ENCODE measurements around the gene TRPV3. TPM values are rescaled to one million over a fixed set of nuclear protein-coding genes. Genes with fewer than 3 reads are reported as not detected.
"Not testable (repeated sequence)": the region's sequence is repeated elsewhere in the genome, so short reads cannot be mapped to it uniquely, and the experiment has no call there.

The TRPV3 gene
- total and polyA plus RNA-seq, 4 experiments from 2014 or later: 0.06 to 0.14 TPM; not detected in 2

DNA sequence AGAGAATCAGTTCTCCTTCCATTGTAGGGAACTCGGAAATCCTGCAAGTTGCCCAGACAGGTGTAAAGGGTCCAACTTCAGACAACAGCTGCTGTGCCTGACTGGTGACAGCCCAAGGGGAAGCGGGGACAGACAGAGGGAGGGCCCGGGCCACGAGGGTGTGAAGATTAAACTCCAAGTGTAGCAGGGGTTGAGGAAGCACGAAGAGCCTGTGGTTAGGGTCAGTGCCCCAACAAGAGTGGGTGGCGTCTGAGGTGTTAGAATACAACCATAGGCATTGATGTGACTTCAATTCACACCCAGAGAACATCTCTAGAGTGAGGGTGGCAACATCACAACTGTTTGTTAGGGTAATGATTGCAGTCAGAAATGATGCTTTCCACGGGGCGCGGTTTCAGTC lies 42.7 kb downstream of the TRPV3 start:
- POLR2A ChIA-PET (ENCODE audit: partially characterized antibody): no interaction called here
- Mint-ChIP-seq H3K4me3 (no peak overlapping the region), H3K9me3 (peaks cover 0 to 2% (median 0%) of the 10 kb centered on the region in 8 donors), H3K36me3 (no peaks in the 10 kb centered on the region), H3K27ac (no peak overlapping the region), H3K4me1 (no peaks in the 10 kb centered on the region), H3K27me3 (peaks cover 1 to 2% of the 10 kb centered on the region in 2 donors)
- Histone ChIP-seq H3K27ac (ENCODE audit: low read depth, low read length) (no peak overlapping the region), H3K27me3 (ENCODE audit: insufficient read depth, low read length) (no peaks in the 10 kb centered on the region), H3K36me3 (ENCODE audit: insufficient read depth, low read length) (no peaks in the 10 kb centered on the region), H3K4me3 (ENCODE audit: low read length in 2 of 2) (no peak overlapping the region), H3K9me3 (ENCODE audit: control insufficient read depth in 1 of 2, low read length in 2 of 2) (no peaks in the 10 kb centered on the region), H3K4me1 (ENCODE audit: insufficient read depth, low read length) (no peaks in the 10 kb centered on the region)
- intact Hi-C loops (cut with micrococcal nuclease): no loop called here
- DNase-seq: no peak
- CTCF ChIA-PET (ENCODE audit: partially characterized antibody): no interaction called here

DNA sequence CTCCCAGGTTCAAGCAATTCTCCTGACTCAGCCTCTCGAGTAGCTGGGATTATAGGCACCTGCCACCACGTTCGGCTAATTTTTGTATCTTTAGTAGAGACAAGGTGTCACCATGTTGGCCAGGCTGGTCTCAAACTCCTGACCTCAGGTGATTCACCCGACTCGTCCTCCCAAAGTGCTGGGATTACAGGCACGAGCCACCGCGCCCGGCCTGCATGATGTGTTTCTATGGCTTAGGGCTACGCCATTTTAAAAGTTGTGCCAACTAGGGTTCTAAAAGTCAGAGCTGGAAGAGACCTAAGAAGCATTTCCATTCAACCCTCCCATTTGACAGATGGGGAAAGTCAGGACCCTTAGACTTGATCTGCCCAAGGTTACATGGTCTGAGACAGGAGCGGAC lies 43.4 kb downstream of the TRPV3 start:
- H3K27me3 Mint-ChIP-seq; H3K36me3 ChIP-seq (ENCODE audit: insufficient read depth, low read length); H3K27me3 ChIP-seq (ENCODE audit: insufficient read depth, low read length); intact Hi-C loops (cut with micrococcal nuclease); CTCF ChIA-PET (ENCODE audit: partially characterized antibody); DNase-seq; H3K4me1 ChIP-seq (ENCODE audit: insufficient read depth, low read length); H3K4me3 Mint-ChIP-seq; H3K36me3 Mint-ChIP-seq; H3K27ac ChIP-seq (ENCODE audit: low read depth, low read length); H3K4me1 Mint-ChIP-seq; H3K4me3 ChIP-seq (ENCODE audit: low read length in 2 of 2); H3K9me3 Mint-ChIP-seq; POLR2A ChIA-PET (ENCODE audit: partially characterized antibody); H3K27ac Mint-ChIP-seq; H3K9me3 ChIP-seq (ENCODE audit: control insufficient read depth in 1 of 2, low read length in 2 of 2): not testable (repeated sequence)

DNA sequence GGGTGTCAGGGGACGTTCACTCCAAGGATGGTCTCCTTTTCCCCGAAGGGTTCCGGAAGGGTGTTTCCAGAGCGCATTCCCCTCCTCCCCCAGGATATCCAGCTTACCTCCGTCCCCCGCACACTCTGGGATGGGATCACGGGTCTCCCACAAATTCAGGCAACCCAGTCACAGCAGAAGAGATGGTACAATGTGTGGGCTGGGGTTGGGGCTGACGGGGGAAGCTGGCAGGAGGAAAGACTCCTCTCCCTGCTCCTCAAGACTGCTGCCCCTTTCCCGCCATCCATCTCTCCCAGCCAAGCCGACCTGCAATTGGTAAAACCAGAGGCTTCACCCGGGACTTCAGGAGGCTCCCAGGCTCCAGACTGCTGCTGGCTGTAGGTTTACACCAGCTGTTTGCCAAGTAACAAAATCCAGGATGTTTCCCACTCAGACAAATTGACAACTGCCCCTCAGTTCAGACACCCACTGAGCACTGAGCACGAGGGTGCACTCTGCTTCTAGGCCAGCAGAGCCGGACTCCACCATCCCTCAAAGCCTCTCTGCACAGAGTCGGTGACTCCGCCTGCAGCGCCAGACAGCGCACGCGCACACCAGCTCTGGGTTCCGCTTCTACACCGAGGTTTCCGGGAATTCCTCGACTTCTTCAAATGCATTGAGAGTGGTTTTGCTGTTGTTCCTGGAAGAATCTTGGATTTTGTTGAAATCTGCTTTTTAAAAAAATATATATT lies 44.1 kb downstream of the TRPV3 start:
- CTCF ChIA-PET (ENCODE audit: partially characterized antibody): no interaction called here
- Mint-ChIP-seq H3K27ac (no peak overlapping the region), H3K9me3 (peaks cover 0 to 7% (median under 1%) of the 10 kb centered on the region in 8 donors), H3K4me3 (peak overlapping the region in 1 of 8 donors; percentile 52), H3K4me1 (no peaks in the 10 kb centered on the region), H3K27me3 (peaks cover 1 to 2% of the 10 kb centered on the region in 2 donors), H3K36me3 (no peaks in the 10 kb centered on the region)
- no peak for DNase-seq
- POLR2A ChIA-PET (ENCODE audit: partially characterized antibody): no interaction called here
- H3K36me3 ChIP-seq (ENCODE audit: insufficient read depth, low read length): no peaks in the 10 kb centered on the region
- no peak overlapping the region for H3K4me3 ChIP-seq (ENCODE audit: low read length in 2 of 2)
- H3K4me1 ChIP-seq (ENCODE audit: insufficient read depth, low read length): no peaks in the 10 kb centered on the region
- H3K27ac ChIP-seq (ENCODE audit: low read depth, low read length): no peak overlapping the region
- H3K27me3 ChIP-seq (ENCODE audit: insufficient read depth, low read length): no peaks in the 10 kb centered on the region
- H3K9me3 ChIP-seq (ENCODE audit: control insufficient read depth in 1 of 2, low read length in 2 of 2): no peaks in the 10 kb centered on the region
- intact Hi-C loops (cut with micrococcal nuclease): no loop called here

- H3K4me1 ChIP-seq (ENCODE audit: insufficient read depth, low read length): no peaks in the 10 kb centered on the region
- Mint-ChIP-seq H3K9me3 (peaks cover 0 to 7% (median under 1%) of the 10 kb centered on the region in 8 donors), H3K4me1 (no peaks in the 10 kb centered on the region), H3K27me3 (peaks cover 1 to 2% of the 10 kb centered on the region in 2 donors), H3K4me3 (peak overlapping the region in 1 of 8 donors; percentile 48), H3K27ac (no peak overlapping the region), H3K36me3 (no peaks in the 10 kb centered on the region)
- H3K27me3 ChIP-seq (ENCODE audit: insufficient read depth, low read length): no peaks in the 10 kb centered on the region
- no peak overlapping the region for H3K27ac ChIP-seq (ENCODE audit: low read depth, low read length)
- POLR2A ChIA-PET (ENCODE audit: partially characterized antibody): no interaction called here
- no peaks in the 10 kb centered on the region for H3K36me3 ChIP-seq (ENCODE audit: insufficient read depth, low read length)
- intact Hi-C loops (cut with micrococcal nuclease): no loop called here
- CTCF ChIA-PET (ENCODE audit: partially characterized antibody): no interaction called here
- H3K4me3 ChIP-seq (ENCODE audit: low read length in 2 of 2): no peak overlapping the region
- H3K9me3 ChIP-seq (ENCODE audit: control insufficient read depth in 1 of 2, low read length in 2 of 2): no peaks in the 10 kb centered on the region
- DNase-seq: no peak
These were observed 45.0 kb downstream of the TRPV3 start for GRCh38 chr17:3512505-3513171.

DNA sequence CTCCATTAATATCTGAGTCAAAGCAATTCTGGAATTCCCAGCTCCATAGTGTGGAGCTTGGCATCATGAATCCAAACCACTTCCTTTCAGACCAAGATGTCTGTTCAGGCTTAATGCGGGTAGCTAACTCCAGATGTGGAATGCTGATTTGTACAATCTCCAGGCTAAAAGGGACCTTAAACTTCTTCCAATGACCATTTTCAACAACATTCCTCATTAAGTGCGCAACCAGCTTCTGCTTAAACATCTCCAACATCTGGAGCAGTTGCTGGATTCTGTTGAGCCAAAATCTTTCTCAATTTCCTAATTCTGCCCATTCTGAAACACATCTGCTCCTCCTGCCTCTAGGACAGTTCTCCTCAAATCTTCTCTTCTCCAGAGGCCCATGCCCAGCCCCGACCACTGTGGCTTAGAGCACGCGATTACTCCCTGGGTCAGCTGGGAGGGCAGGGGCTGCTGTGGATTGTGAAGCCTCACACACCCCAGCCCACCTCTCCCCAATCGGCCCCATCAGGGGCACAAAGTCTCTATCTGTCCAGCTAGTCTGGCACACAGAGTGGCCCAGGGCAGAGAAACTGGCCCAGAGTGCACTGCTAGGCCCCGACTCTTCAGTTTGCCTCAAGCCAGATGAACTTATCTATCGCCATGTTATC lies 45.6 kb downstream of the TRPV3 start:
- Histone ChIP-seq H3K9me3 (ENCODE audit: control insufficient read depth in 1 of 2, low read length in 2 of 2) (no peaks in the 10 kb centered on the region), H3K4me3 (ENCODE audit: low read length in 2 of 2) (no peak overlapping the region), H3K4me1 (ENCODE audit: insufficient read depth, low read length) (no peaks in the 10 kb centered on the region), H3K36me3 (ENCODE audit: insufficient read depth, low read length) (no peaks in the 10 kb centered on the region), H3K27ac (ENCODE audit: low read depth, low read length) (no peak overlapping the region), H3K27me3 (ENCODE audit: insufficient read depth, low read length) (no peaks in the 10 kb centered on the region)
- peaks cover 0 to 10% (median 2%) of the 10 kb centered on the region in 8 donors for H3K9me3 Mint-ChIP-seq
- no peak overlapping the region for H3K27ac Mint-ChIP-seq
- CTCF ChIA-PET (ENCODE audit: partially characterized antibody): no interaction called here
- POLR2A ChIA-PET (ENCODE audit: partially characterized antibody): no interaction called here
- H3K4me1 Mint-ChIP-seq: no peaks in the 10 kb centered on the region
- no peak overlapping the region for H3K4me3 Mint-ChIP-seq
- intact Hi-C loops (cut with micrococcal nuclease): no loop called here
- peaks cover 1 to 2% of the 10 kb centered on the region in 2 donors for H3K27me3 Mint-ChIP-seq
- no peak for DNase-seq
- no peaks in the 10 kb centered on the region for H3K36me3 Mint-ChIP-seq

DNA sequence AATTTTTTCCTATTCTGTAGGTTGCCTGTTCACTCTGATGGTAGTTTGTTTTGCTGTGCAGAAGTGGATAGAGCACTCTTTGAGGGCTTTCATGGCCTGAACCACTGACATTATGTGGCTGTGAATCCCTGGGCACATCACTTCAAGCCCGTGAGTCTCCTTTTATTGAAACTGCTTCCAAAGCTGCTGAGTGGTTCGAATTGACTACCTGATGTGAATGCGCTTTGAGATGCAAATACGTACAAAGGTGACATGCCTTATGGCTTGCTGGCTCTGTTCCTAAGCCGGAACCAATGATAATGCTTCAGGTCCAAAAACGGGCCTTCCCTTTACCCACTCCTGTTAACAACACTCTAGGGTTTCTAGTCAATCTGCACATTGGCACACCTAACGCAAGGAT lies 47.5 kb downstream of the TRPV3 start:
- Mint-ChIP-seq H3K27me3 (peaks cover 7 to 8% of the 10 kb centered on the region in 2 donors), H3K36me3 (no peaks in the 10 kb centered on the region), H3K4me3 (no peak overlapping the region), H3K9me3 (peaks cover 0 to 10% (median 2%) of the 10 kb centered on the region in 8 donors), H3K4me1 (no peaks in the 10 kb centered on the region), H3K27ac (no peak overlapping the region)
- Histone ChIP-seq H3K9me3 (ENCODE audit: control insufficient read depth in 1 of 2, low read length in 2 of 2) (no peaks in the 10 kb centered on the region), H3K27me3 (ENCODE audit: insufficient read depth, low read length) (no peaks in the 10 kb centered on the region), H3K4me3 (ENCODE audit: low read length in 2 of 2) (no peak overlapping the region), H3K36me3 (ENCODE audit: insufficient read depth, low read length) (no peaks in the 10 kb centered on the region), H3K27ac (ENCODE audit: low read depth, low read length) (no peak overlapping the region), H3K4me1 (ENCODE audit: insufficient read depth, low read length) (no peaks in the 10 kb centered on the region)
- POLR2A ChIA-PET (ENCODE audit: partially characterized antibody): no interaction called here
- CTCF ChIA-PET (ENCODE audit: partially characterized antibody): no interaction called here
- no peak for DNase-seq
- intact Hi-C loops (cut with micrococcal nuclease): no loop called here

DNA sequence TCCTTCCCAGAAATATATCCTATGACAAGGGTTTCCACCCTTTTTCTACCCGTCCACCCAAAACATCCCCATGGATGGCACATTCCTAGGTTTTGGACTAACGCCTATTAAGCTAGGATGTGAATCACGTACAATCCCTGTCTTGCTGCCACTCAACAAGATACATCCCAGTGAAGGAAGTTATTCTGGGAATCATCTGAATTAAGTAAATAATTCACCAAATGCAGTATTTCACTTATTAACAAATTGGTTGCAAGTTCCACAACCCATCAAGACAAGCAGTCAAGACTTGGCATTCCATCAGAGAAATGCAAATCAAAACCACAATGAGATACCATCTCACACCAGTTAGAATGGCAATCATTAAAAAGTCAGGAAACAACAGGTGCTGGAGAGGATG lies 49.7 kb downstream of the TRPV3 start:
- no peaks in the 10 kb centered on the region for H3K27me3 ChIP-seq (ENCODE audit: insufficient read depth, low read length)
- H3K4me1 ChIP-seq (ENCODE audit: insufficient read depth, low read length): no peaks in the 10 kb centered on the region
- H3K27ac ChIP-seq (ENCODE audit: low read depth, low read length): no peak overlapping the region
- intact Hi-C loops (cut with micrococcal nuclease): no loop called here
- Mint-ChIP-seq H3K4me1 (no peaks in the 10 kb centered on the region), H3K9me3 (peaks cover 0 to 10% (median 2%) of the 10 kb centered on the region in 8 donors), H3K36me3 (no peaks in the 10 kb centered on the region), H3K27me3 (peaks cover 10 to 13% of the 10 kb centered on the region in 2 donors), H3K27ac (no peak overlapping the region), H3K4me3 (no peak overlapping the region)
- DNase-seq: no peak
- no peaks in the 10 kb centered on the region for H3K36me3 ChIP-seq (ENCODE audit: insufficient read depth, low read length)
- ChIA-PET POLR2A (ENCODE audit: partially characterized antibody) (no interaction called here), CTCF (ENCODE audit: partially characterized antibody) (no interaction called here)
- H3K9me3 ChIP-seq (ENCODE audit: control insufficient read depth in 1 of 2, low read length in 2 of 2): no peaks in the 10 kb centered on the region
- no peak overlapping the region for H3K4me3 ChIP-seq (ENCODE audit: low read length in 2 of 2)

Data from CD4-positive, alpha-beta memory T cell (primary cell).